SK-N-MC (cell line): ENCODE data around the gene RECQL.

Experiments used
- EZH2 ChIP-seq: fragments of 200-600 bp; sonication (generic); IDR thresholded peaks from one replicate; pipeline ENCODE4 v1.6.1; 2017; ENCODE audit warnings: antibody characterized with exemption
- FOXP2 ChIP-seq: optimal IDR thresholded peaks from 2 replicates; pipeline ENCODE3; 2011; ENCODE audit warnings: mild to moderate bottlenecking, moderate library complexity; ENCODE audit not compliant: insufficient read depth; ENCODE audit errors: extremely low read length, control extremely low read depth
- POLR2AphosphoS5 ChIP-seq: IDR thresholded peaks from 2 replicates; pipeline ENCODE4 v1.6.1; 2012; ENCODE audit warnings: mild to moderate bottlenecking, low read depth, low read length, borderline replicate concordance

- TF ChIP-seq EZH2 (no peak), POLR2AphosphoS5 (no peak), FOXP2 (no peak)
These were observed 45.3 kb upstream of the RECQL start for GRCh38 chr12:21546716-21547115.
